Activated gamma-delta T cell (primary cell): ENCODE data around the gene METTL21A.
A peak's percentile ranks its signal among the peaks of the same experiment; 100 is the strongest.
"Not testable (repeated sequence)": the region's sequence is repeated elsewhere in the genome, so short reads cannot be mapped to it uniquely, and the experiment has no call there.

Experiments used
- DNase-seq: peaks from one replicate; lab custom pipeline; 2025; lab: John Stamatoyannopoulos, UW
- total RNA-seq, 2 donors: gene quantifications; one replicate each; lab custom pipeline; 2026; lab: John Stamatoyannopoulos, UW

Gene METTL21A
- total RNA-seq = 14.6 to 21.9 reads per million in 2 donors

DNA sequence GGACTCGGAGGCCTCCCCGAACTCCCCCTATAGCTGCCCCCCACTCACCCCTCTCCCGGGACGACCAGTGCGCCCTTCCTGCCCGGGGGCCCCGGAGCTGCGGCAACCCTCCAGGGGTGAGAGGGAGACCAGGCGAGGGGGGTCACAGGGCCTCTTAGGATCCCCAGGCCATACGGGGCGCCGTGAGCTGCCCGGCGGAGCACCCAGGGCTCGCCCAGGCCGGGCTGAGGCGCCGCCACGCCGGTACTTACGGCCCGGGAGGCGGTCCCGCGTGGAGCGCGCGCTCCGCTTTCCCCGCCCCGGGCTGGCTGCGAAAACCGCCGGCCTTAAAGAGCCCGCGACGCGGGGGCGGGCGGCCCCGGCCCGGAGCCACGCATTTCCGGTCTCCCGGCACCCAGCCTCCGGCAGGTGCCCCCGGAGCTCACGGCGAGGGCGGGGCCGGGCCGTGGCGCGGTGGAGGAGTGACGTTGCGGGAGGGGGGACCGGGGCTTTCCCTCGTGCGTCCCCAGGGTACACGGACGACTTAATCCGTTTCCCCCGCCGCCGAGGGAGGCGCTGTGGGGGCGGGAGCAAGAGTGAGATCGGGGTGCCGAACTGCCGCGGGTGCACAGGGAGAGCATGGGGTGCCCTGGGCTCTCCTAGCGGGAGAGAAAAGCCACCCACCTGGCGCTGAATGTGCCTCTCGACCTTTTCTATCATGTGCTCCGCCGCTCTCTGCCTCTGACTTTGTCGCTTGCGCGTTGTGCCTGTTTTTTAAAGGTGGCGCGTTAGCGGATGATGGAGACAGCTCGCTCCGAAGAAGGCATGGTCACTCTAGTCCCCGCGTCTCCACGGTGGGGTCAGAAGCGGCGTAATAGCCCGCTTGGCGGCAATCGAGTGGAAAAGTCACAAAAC is at the start of gene METTL21A:
TSS of gene METTL21A (minus strand) at position 381 of the 894 bp plus-strand sequence. CDS start 1,019 bp downstream, outside the sequence.
- peak; percentile 94 for DNase-seq

DNA sequence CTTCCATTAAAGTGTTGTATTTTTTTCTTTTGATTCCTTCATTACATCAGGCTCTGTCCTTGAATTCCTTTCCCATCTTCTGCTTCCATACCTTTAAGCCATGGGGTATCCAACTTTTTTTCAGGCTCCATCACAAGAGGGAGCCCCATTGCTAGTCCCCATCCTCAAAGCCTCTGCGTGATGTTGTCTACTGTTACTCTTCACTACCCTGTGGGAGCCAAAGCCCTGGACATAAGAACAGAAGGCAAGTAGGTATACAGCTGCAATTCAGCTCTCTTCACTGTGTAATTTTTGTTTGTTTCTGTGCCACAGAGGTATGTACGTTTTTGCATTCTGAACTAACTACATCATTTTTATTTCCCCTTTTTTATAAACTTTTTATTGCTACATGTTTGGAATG is 49.6 kb upstream of the METTL21A start:
- DNase-seq = no peak

DNA sequence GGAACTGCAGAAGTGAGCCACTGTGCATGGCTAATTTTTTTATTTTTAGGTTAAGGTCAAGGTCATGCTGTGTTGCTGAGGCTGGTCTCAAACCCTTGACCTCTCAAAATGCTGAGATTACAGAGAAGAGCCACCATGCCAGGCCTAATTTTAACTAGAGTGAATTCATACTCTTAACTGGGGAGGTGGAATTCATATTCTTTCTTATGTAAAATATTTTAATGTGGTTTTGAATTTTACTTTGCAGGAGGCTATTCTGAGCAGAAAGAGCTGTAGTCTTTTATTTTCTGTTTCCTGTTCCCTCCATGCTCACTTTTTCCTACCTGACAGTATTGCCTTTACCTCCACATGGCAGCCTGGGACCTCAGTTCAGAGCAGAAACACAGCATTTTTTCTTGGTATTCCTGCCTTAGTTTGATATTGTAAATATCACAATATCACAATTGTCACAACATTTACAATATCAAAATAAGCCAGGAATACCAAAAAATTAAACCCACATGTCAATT is 49.1 kb upstream of the METTL21A start:
- no peak for DNase-seq

DNA sequence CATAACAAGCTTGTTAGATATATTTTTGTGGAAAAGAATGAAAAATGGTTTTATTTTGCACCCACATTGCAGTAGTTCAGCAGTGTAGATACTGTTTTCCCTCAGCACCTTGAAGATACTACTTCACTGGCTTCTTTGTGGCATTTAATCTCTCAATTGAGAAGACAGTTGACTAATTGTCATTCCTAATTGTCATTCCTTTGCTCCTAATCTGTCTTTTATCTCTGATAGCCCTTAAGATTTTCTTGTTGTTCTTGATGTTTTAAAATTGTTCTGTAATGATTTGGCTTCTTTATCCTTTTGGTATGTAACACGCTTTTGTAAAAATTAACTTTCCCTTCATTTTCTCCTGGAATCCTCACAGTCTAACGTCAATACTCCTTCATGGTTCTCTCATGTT is 48.2 kb upstream of the METTL21A start:
- DNase-seq = no peak

DNA sequence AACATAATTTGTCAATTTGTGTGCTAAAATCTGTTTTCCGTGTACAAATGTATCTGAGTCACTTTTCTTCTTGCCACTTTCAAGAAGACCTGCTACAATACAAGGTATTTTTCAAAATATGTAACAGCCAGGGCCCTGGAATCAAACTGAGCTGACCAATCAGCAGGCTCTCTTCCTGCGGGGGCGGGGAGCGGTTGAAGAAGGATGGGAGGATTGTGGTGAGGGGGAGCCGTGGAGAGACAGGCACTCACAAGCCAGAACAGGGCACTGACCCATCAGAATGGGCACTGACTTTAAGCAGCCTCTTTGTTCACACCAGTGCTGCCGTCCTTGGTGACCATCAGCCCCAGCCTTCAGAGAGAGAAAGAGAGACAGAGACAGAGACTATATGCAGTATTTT is 45.7 kb upstream of the METTL21A start:
- DNase-seq = no peak

DNA sequence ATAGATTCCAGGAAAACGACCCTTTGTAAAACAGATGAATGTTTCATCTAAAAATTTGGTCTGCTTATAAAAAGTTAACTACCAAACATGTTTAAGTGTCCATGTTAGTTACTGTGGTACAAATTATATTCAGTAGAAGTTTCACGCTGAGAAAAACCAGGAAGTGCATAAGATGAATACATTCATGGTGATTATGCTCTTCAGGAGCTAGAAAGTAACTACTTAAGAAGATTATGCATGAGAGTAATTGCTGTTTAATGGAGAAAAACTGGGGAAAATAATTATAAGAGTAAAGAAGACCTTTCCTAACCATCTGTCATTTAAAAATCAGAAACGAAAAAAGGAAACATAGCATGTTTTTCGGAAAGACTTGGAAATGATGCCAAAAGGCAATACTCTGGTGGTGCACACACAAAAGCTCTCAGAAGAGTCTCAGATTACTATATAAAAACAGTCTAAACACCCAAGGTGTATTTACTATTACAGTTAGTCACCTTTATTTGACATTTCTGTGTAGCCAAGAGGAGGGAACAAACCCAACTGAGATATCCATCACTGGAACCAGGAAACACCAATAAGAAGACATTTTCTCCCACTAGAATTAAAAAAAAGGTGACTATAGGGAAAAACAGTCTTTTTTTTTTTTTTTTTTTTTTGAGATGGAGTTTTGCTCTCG is 38.8 kb upstream of the METTL21A start:
- DNase-seq = no peak

DNA sequence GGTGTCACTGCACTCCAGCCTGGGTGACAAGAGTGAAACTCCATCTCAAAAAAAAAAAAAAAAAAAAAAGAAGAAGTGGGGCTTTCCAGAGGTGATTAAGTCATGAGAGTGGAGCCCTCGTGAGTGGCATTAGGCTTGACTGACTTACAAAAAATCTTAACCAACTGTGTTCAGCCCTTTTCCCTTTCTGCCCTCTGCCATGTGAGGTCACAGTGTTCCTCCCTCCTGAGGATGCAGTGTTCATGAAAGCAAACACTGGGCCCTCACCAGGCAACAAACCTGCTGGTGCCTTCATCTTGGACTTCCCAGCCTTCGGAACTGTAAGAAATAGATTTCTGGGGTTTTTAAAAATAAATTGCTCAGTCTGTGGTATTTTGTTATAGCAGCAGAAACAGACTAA is 37.0 kb upstream of the METTL21A start:
- no peak for DNase-seq

DNA sequence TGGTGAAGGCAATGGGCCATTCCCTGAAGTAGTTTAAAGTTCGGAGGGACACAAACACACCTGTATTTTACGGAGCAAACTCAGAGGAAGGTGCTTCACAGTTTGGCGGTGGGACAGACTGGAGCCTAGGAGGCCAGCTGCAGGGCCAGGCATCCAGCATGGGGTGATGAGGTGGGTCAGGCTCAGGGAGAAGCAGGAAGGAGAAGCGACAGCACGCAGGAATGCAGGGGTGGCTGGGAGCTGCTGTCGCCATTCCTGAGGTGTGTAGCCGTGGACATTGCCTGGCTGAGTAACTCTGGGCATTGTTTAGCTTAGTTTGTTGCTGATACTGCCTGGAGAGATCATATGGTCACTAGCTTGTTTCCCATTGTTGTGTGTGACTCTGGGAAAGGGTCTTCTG is 35.8 kb upstream of the METTL21A start:
- no peak for DNase-seq

DNA sequence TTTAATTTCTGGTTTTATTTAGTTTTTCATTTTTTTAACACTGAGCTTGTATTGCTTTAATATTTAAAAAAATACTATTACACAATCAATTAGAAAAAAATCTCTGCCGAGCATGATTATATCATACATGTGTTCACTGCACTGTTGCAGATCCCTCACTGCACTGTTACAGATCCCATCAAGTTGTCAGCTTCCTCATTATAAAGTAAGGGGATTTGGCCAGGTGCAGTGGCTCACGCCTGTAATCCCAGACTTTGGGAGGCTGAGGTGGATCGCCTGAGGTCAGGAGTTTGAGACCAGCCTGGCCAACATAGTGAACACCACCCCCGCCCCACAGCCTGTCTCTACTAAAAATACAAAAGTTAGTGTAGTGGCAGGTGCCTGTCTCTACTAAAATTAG is 33.0 kb upstream of the METTL21A start:
- no peak for DNase-seq

DNA sequence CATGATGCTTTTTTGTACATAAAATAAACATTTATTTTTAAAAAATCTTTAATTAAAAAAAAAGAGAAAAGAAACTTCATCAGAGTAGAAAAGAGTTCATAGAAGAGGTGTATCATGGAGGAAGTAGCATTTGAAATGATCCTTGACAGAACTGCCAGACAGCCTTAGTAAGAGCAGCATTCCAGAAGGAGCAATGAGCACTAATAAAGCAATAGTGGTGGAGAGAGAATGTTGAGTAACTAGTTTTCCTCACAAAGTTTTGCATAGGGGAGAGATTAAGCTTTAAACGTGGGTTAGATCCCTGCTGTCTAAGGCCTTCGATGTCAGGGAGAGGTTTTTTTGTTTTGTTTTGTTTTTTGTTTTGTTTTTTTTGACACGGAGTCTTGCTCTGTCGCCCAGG is 29.8 kb upstream of the METTL21A start:
- DNase-seq = no peak

DNA sequence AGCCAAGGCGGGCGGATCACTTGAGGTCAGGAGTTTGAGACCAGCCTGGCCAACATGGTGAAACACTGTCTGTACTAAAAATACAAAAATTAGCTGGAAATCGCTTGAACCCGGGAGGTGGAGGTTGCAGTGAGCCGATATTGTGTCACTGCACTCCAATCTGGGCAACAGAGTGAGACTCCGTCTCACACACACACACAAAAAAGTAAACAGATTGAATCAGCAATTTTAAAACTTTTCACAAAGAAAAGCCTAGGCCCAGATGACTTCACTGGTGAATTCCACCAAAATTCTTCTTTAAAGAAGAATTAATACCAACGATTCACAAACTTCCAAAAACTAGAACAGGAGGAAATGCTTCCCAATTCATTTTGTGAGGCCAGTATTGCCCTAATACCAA is 21.4 kb upstream of the METTL21A start:
- DNase-seq = not testable (repeated sequence)

DNA sequence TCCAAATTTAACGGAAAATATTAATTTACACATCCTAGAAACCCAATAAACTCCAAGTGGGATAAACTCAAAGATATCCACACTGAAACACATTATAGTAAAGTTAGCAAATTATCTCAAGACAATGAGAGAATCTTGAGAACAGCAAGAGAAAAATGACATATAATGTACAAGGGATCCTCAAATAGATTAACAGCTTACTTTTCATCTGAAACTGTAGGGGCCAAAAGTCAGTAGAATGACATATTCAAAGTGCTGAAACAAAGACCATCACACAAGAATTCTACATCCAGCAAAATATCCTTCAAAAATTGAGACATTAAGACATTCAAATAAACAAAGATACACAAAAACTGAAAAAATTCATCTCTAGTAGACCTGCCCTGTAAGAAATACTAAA is 18.7 kb upstream of the METTL21A start:
- no peak for DNase-seq

DNA sequence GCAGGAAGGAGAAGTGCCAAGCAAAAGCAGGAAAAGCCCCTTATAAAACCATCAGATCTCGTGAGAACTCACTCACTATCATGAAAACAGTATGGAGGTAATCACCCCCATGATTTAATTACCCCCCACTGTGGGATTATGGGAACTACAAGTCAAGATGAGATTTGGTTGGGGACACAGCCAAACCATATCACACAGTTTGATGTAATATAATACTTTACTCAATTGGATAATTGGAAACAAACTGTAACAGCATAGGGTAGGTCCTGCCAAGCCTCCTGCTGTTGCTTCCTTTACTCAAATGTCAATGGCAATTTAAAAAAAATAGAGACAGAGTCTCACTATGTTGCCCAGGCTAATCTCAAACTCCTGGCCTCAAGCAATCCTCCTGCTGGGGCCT is 15.5 kb upstream of the METTL21A start:
- no peak for DNase-seq

DNA sequence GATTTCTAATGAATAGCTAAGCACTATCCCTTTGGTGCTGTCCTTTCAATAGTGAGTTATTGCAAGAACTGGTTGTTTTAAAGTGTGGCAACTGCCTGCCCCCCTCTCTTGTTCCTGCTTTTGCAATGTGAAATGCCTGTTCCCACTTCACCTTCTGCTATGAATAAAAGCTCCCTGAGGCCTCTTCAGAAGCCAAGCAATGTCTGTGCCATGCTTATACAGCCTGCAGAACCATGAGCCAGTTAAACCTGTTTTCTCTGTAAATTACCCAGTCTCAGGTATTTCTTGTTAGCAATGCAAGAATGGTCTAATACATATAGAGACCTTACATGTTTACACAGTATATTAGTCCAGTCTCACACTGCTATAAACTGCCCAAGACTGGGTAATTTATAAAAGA is 15.0 kb upstream of the METTL21A start:
- DNase-seq = no peak

DNA sequence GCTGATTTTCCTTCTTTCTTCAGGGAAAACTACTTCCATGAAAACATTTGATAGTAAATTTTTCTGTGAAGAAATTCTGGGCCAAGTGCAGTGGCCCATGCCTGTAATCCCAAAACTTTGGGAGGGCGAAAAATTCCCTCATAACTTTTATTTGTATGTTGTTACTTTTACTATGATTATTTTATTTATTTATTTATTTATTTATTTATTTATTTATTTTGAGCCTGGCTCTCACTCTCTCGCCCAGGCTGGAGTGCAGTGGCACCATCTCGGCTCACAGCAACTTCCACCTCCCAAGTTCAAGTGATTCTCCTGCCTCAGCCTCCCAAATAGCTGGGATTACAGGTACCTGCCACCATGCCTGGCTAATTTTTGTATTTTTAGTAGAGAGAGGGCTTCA is 14.1 kb upstream of the METTL21A start:
- DNase-seq = not testable (repeated sequence)

DNA sequence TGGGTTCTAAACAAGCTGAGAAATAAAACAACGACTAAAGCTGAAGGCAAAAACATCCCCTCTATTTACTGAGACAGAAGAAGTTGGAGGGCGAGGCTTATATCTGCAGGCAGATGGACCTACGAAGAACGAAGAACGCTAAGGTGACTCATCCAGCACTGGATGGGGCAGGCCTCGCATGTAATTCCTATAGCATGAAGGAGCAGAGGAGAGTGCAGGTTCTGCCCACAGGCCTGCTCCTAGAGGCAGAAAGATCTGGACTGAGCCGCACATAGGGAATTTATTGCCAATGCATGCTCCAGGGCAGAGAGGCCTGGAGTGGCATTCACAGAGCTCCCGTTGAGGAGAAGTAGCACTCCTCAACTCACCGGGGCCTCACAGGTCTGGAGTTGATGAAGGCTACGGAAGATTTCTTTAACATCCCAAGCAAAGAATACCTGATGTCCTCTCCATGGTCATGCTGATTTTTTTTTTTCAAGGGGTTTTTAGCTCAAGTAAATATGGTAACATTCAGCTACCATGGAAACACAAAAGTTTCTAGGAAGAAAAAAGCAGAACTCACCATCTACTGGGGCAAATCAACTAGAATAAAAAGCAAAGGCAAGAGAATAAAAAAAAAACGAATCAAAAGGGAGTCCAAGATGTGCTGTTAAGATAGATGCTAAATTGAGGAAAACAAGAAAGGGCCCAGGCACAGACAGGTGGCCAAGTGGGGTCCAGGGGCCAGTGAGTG is 10.4 kb upstream of the METTL21A start:
- no peak for DNase-seq

DNA sequence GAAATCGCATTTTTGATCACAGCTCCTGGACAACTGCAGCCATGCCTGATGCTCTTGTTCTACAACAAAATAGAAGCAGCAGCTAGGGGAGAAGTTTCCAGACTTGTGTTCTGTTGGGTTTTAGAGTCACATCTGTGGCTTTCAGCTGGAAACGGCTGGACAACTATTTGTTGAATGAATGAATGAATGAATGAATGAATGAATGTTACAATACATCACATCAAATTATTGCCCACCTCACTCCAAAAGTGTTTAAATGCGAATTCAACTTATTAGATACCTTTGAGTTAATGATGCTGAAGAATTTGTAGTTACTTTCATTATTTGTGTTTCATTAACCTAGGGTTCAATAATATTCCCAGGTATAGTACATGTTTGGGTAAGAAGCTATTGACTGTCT is 8.5 kb upstream of the METTL21A start:
- no peak for DNase-seq

DNA sequence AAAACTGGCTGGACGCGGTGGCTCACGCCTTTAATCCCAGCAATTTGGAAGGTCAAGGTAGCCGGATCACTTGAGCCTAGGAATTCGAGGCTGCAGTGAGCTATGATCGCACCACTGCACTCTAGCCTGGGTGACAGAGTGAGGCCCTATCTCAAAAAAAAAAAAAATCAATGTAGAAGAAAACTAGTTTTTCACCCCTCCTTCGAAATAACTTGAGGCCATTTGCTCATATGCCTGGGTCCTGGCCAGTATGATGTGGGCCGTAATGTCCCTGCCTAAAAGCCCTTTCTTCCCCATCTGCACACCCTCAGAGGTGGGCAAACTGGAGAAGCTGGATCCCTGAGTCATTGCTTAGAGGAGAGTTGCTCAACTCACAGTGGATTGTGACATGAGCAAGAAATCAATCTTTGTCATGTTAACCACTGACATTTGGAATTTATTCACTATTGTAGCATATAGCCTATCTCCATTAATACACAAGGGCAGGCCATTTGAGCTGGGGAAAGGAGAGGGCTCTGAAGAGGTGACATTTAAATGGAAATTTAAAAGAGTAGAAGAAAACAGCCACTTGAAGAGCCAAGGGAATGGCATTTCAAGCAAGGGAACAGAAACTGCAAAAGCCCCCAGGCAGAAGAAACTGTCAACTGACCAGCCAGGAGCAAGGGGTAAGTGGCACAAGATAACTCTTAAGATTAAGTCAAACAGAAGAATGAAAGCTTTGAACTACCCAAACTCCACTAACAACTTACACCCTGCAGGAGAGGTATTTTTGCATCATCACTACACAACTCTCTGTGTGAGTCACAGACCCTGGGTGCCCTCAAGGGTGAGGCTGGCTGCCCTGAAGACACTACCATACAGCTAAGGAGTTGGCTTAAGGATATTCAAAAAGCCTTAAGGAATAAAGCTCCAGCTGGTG is 7.6 kb upstream of the METTL21A start:
- DNase-seq = no peak

DNA sequence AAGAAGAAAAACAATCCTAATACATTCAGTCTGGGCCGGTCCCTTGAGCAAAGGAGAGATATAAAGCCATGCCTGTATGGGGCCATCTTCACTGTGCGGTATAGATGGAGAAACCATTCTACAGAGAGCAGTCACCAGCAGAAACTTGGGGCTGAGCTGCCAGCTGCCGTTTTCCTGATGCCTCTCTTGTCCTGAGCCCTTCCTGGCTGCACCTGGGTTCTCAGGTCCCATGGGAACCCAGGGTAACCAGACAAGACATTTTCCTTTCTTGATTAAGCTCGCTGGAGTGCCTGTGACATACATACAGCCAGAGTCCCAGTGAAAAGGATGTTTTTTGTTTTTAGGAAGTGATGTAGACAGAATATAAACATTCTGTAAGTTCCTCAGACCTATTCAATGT is 5.3 kb upstream of the METTL21A start:
- no peak for DNase-seq

DNA sequence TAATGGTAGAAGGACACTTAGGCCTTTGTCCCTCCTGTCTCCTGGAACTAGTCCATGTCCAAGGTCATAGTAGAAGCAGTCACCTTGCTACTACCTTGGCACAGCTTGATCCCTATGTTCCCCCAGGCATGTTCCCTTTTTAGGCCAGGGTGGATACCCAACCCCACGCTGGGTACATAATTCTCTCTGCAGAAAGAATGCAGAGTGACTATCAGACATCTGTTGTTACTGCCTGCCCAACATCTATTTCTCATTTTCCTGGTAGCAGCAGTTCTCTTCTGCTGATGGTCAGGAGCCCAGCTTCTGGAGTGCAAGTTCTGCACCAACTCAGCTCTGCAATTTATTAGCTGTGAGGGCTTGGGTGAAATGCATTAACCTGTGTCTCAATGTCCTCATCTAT is 4.4 kb upstream of the METTL21A start:
- no peak for DNase-seq
